Fibroblast of skin of left biceps (primary cell): Measurements from ENCODE around the gene ANGEL1.

ENCODE experiments used
- DNase-seq, 2 experiments: peaks; one replicate each; pipeline ENCODE4 v3.0.0-alpha.2; 2013; ENCODE audit warnings: low read depth in 2 of 2

The ANGEL1 gene

GRCh38 chr14:76814726-76815645, 2.3 kb upstream of the ANGEL1 start:
- no peak for DNase-seq

GRCh38 chr14:76812093-76812421, 625 bp downstream of the ANGEL1 start:
- DNase-seq = no peak

GRCh38 chr14:76811561-76811960, 1.1 kb downstream of the ANGEL1 start:
- no peak for DNase-seq

GRCh38 chr14:76810953-76811400, 1.7 kb downstream of the ANGEL1 start:
- no peak for DNase-seq

GRCh38 chr14:76810525-76810924, 2.2 kb downstream of the ANGEL1 start:
- DNase-seq = no peak

- DNase-seq = no peak
These were observed 3.7 kb downstream of the ANGEL1 start for GRCh38 chr14:76808990-76809389.

- no peak for DNase-seq
These were observed 4.7 kb downstream of the ANGEL1 start for GRCh38 chr14:76808011-76808410.

- DNase-seq = no peak
These were observed 6.2 kb downstream of the ANGEL1 start for GRCh38 chr14:76806446-76806845.

GRCh38 chr14:76793956-76794355, 18.7 kb downstream of the ANGEL1 start:
- no peak for DNase-seq

- DNase-seq = no peak
These were observed 19.4 kb downstream of the ANGEL1 start for GRCh38 chr14:76793324-76793723.

- no peak for DNase-seq
These were observed 20.3 kb downstream of the ANGEL1 start for GRCh38 chr14:76792422-76792821.

GRCh38 chr14:76786601-76787000, 26.1 kb downstream of the ANGEL1 start:
- no peak for DNase-seq

- peak in 1 of 2 experiments; percentile 25 for DNase-seq
These were observed 27.8 kb downstream of the ANGEL1 start for GRCh38 chr14:76784881-76785280.

GRCh38 chr14:76784266-76784874, 28.3 kb downstream of the ANGEL1 start:
- DNase-seq = no peak

- no peak for DNase-seq
These were observed 29.7 kb downstream of the ANGEL1 start for GRCh38 chr14:76782885-76783566.

GRCh38 chr14:76782115-76782884, 30.4 kb downstream of the ANGEL1 start:
- DNase-seq = no peak

- DNase-seq = no peak
These were observed 31.0 kb downstream of the ANGEL1 start for GRCh38 chr14:76781648-76782051.

GRCh38 chr14:76780875-76781647, 31.6 kb downstream of the ANGEL1 start:
- DNase-seq = no peak

GRCh38 chr14:76780360-76780759, 32.3 kb downstream of the ANGEL1 start:
- no peak for DNase-seq

- no peak for DNase-seq
These were observed 32.7 kb downstream of the ANGEL1 start for GRCh38 chr14:76780058-76780345.
